Smooth muscle cell (in vitro differentiated cells): Measurements from ENCODE around the gene GNAT2. TPM values are rescaled to one million over a fixed set of nuclear protein-coding genes. Genes with fewer than 3 reads are reported as not detected.

Experiments used
- DNase-seq: peaks from one replicate; lab custom pipeline; 2025; ENCODE audit not compliant: unreplicated experiment; lab: John Stamatoyannopoulos, UW
- H2AFZ ChIP-seq: fragments of 200-600 bp; sonication (generic); 2 replicates; pipeline ENCODE4 v1.6.0; 2016; ENCODE audit warnings: antibody characterized with exemption, low read depth, mild to moderate bottlenecking
- H3F3A ChIP-seq: fragments of 200-600 bp; sonication (generic); 2 replicates; pipeline ENCODE4 v1.6.0; 2017; ENCODE audit warnings: antibody characterized with exemption, low read depth
- H3K27ac ChIP-seq: fragments of 200-600 bp; sonication (generic); 2 replicates; pipeline ENCODE4 v1.5.1; 2016; ENCODE audit warnings: low read depth, mild to moderate bottlenecking
- H3K27me3 ChIP-seq: fragments of 200-600 bp; sonication (generic); 2 replicates; pipeline ENCODE4 v1.6.1; 2016; ENCODE audit warnings: low read depth, mild to moderate bottlenecking
- H3K36me3 ChIP-seq: fragments of 200-600 bp; sonication (generic); 2 replicates; pipeline ENCODE4 v1.5.1; 2016; ENCODE audit warnings: low read depth
- H3K4me1 ChIP-seq: fragments of 200-600 bp; sonication (generic); 2 replicates; pipeline ENCODE4 v1.5.1; 2016; ENCODE audit warnings: low read depth
- H3K4me2 ChIP-seq: fragments of 200-600 bp; sonication (generic); 2 replicates; pipeline ENCODE4 v1.6.0; 2016; ENCODE audit warnings: mild to moderate bottlenecking
- H3K4me3 ChIP-seq: fragments of 200-600 bp; sonication (generic); 2 replicates; pipeline ENCODE4 v1.5.1; 2016; ENCODE audit warnings: mild to moderate bottlenecking
- H3K79me2 ChIP-seq: fragments of 200-600 bp; sonication (generic); 2 replicates; pipeline ENCODE4 v1.6.0; 2016; ENCODE audit warnings: low read depth, mild to moderate bottlenecking
- H3K9ac ChIP-seq: fragments of 200-600 bp; sonication (generic); 2 replicates; pipeline ENCODE4 v1.6.0; 2016; ENCODE audit warnings: low read depth
- H3K9me3 ChIP-seq: fragments of 200-600 bp; sonication (generic); replicated peaks from 2 replicates; pipeline ENCODE4 v1.5.1; 2016; ENCODE audit warnings: low read depth
- H4K20me1 ChIP-seq: fragments of 200-600 bp; sonication (generic); 2 replicates; pipeline ENCODE4 v1.6.0; 2016; ENCODE audit warnings: low read depth
- WGBS: methylation state at CpG from one replicate; pipeline ENCODE4 v1.1.7; 2016; ENCODE audit warnings: low lambda C conversion rate; 5-methylcytosine and 5-hydroxymethylcytosine counted together
- polyA plus RNA-seq: library from polyadenylated mRNA; unstranded; fragments of >200 nt; fragmentation: Nextera tagmentation; extraction: Ambion mirVana; gene quantifications from 2 replicates; pipeline ENCODE4 v1.2.1, GENCODE V29; 2016
- total RNA-seq: library from RNA; depleted of rRNA; stranded (reverse); fragments of >200 nt; gene quantifications from 2 replicates; pipeline ENCODE4 v1.2.3, GENCODE V29; 2014
- TF ChIP-seq, protein P1 (sequence below): fragments of 200-600 bp; sonication (generic); IDR thresholded peaks from 2 replicates; pipeline ENCODE4 v1.5.1; 2017; ENCODE audit warnings: borderline replicate concordance, mild to moderate bottlenecking, antibody characterized with exemption; ENCODE audit not compliant: insufficient read depth, poor library complexity, severe bottlenecking

The GNAT2 gene
- total and polyA plus RNA-seq, 2 experiments from 2014 or later: not detected

DNA sequence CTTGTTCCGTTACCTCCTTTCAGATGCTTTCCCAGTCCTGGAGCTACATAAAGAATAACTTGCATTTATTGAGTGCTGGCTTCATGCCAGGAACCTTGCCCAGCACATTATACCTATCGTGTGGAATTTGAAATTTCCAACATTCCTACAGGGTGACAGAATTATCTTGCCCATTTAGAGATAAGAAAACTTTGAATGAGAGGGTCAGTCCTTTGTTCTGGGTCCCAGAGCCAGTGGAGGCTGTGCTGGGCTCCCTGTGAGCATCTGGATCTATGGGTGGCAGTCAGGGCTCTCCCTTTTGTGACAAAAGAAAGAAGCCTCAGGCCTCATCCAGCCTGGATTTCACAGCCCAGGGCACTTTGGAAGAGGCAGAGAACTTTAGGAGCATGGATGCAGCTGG lies 39.7 kb upstream of the GNAT2 start:
- H3K79me2 ChIP-seq: no peaks in the 10 kb centered on the region
- H3K4me3 ChIP-seq: no peak overlapping the region
- H3K27me3 ChIP-seq: no peaks in the 10 kb centered on the region
- no peaks in the 10 kb centered on the region for H4K20me1 ChIP-seq
- no peak overlapping the region for H2AFZ ChIP-seq
- TF ChIP-seq, protein P1, sequence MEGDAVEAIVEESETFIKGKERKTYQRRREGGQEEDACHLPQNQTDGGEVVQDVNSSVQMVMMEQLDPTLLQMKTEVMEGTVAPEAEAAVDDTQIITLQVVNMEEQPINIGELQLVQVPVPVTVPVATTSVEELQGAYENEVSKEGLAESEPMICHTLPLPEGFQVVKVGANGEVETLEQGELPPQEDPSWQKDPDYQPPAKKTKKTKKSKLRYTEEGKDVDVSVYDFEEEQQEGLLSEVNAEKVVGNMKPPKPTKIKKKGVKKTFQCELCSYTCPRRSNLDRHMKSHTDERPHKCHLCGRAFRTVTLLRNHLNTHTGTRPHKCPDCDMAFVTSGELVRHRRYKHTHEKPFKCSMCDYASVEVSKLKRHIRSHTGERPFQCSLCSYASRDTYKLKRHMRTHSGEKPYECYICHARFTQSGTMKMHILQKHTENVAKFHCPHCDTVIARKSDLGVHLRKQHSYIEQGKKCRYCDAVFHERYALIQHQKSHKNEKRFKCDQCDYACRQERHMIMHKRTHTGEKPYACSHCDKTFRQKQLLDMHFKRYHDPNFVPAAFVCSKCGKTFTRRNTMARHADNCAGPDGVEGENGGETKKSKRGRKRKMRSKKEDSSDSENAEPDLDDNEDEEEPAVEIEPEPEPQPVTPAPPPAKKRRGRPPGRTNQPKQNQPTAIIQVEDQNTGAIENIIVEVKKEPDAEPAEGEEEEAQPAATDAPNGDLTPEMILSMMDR: no peak
- H3K27ac ChIP-seq: no peak overlapping the region
- 90% methylated on average over 2 of the region's 2 CpGs for WGBS
- H3K4me1 ChIP-seq: no peaks in the 10 kb centered on the region
- DNase-seq: no peak
- no peaks in the 10 kb centered on the region for H3K9me3 ChIP-seq
- no peaks in the 10 kb centered on the region for H3K36me3 ChIP-seq
- H3K4me2 ChIP-seq: no peak overlapping the region
- no peaks in the 10 kb centered on the region for H3F3A ChIP-seq
- H3K9ac ChIP-seq: no peak overlapping the region

DNA sequence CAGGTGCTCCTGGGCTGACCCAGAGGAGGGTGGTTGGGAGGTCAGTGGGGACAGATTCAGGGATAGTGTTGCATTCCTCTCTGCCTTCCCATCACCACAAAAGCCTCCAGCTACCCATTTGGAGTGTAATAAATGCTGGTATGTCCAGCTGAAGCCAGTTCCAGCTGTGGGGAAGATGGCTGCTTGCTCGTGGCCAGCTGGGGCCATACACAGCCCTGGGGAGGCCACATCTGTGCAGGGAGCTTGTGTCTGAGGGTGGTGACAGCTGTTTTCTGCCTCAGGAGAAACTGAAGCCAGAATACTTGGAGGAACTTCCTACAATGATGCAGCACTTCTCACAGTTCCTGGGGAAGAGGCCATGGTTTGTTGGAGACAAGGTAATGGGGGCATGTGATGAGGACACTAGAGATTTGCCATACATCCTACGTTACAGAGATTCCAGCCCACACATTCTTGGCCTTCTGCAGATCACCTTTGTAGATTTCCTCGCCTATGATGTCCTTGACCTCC lies 39.2 kb upstream of the GNAT2 start:
- Histone ChIP-seq H3K4me3 (no peak overlapping the region), H3K4me1 (no peaks in the 10 kb centered on the region), H2AFZ (no peak overlapping the region), H3K36me3 (no peaks in the 10 kb centered on the region), H3K4me2 (no peak overlapping the region), H3K27me3 (no peaks in the 10 kb centered on the region), H3K9me3 (no peaks in the 10 kb centered on the region), H3K27ac (no peak overlapping the region), H3F3A (no peaks in the 10 kb centered on the region), H4K20me1 (no peaks in the 10 kb centered on the region), H3K79me2 (no peaks in the 10 kb centered on the region), H3K9ac (no peak overlapping the region)
- TF ChIP-seq, protein P1: no peak
- DNase-seq: no peak
- 60% methylated on average over 3 of the region's 3 CpGs for WGBS

DNA sequence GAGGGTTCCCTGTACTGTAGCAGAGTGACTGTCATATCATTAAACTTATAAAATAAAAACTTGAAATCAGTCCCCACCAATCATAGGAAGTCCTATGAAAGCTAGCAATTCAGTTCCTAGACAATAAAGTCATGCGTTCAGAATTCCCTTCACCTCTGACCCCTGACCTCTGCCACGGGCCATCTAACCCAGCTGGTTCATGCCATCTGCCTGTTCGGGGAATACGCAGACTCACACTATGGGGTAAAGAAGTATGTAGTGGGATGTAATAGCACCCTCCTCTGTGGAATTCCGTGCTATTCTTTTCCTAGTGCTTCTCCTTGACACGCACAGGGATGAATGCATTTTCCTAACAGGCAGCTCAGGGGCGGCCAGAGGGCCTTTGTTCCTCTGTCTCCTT lies 38.6 kb upstream of the GNAT2 start:
- no peaks in the 10 kb centered on the region for H3K27me3 ChIP-seq
- no peaks in the 10 kb centered on the region for H3K36me3 ChIP-seq
- no peaks in the 10 kb centered on the region for H3F3A ChIP-seq
- no peak overlapping the region for H3K9ac ChIP-seq
- no peak overlapping the region for H3K27ac ChIP-seq
- no peak for DNase-seq
- H3K4me1 ChIP-seq: no peaks in the 10 kb centered on the region
- H4K20me1 ChIP-seq: no peaks in the 10 kb centered on the region
- no peak overlapping the region for H3K4me3 ChIP-seq
- H2AFZ ChIP-seq: no peak overlapping the region
- H3K4me2 ChIP-seq: no peak overlapping the region
- no peaks in the 10 kb centered on the region for H3K9me3 ChIP-seq
- WGBS: 95% methylated on average over 7 of the region's 7 CpGs
- H3K79me2 ChIP-seq: no peaks in the 10 kb centered on the region
- TF ChIP-seq, protein P1: no peak

DNA sequence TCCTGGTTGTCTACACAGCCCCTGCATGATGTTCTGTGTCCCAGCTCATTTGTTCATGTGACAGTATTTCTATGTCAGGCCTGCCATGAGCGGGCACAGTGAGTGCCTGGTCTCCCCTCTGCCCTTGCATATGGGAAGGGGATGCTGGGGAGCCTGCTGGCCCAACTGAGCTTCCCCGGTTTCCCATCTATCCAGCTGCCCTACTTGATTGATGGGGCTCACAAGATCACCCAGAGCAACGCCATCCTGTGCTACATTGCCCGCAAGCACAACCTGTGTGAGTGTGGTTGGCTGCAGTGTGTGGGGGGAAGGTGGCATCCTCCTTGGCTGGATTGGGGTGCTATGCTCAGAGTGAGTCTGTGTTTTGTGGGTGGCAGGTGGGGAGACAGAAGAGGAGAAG lies 38.0 kb upstream of the GNAT2 start:
- Histone ChIP-seq H3F3A (no peaks in the 10 kb centered on the region), H3K4me3 (no peak overlapping the region), H3K27me3 (peaks cover under 1% of the 10 kb centered on the region), H3K9ac (no peak overlapping the region), H3K36me3 (no peaks in the 10 kb centered on the region), H3K4me1 (no peaks in the 10 kb centered on the region), H3K79me2 (no peaks in the 10 kb centered on the region), H2AFZ (no peak overlapping the region), H3K9me3 (no peaks in the 10 kb centered on the region), H4K20me1 (no peaks in the 10 kb centered on the region), H3K27ac (no peak overlapping the region), H3K4me2 (no peak overlapping the region)
- 100% methylated on average over 4 of the region's 4 CpGs for WGBS
- no peak for DNase-seq
- TF ChIP-seq, protein P1: no peak
